NCI-H2227 (cell line): Measurements from ENCODE around the gene THAP10.
"Not testable (repeated sequence)": the region's sequence is repeated elsewhere in the genome, so short reads cannot be mapped to it uniquely, and the experiment has no call there.

Experiments used
- DNase-seq: peaks from one replicate; lab custom pipeline; 2025; ENCODE audit not compliant: unreplicated experiment; lab: John Stamatoyannopoulos, UW

Gene THAP10

DNA sequence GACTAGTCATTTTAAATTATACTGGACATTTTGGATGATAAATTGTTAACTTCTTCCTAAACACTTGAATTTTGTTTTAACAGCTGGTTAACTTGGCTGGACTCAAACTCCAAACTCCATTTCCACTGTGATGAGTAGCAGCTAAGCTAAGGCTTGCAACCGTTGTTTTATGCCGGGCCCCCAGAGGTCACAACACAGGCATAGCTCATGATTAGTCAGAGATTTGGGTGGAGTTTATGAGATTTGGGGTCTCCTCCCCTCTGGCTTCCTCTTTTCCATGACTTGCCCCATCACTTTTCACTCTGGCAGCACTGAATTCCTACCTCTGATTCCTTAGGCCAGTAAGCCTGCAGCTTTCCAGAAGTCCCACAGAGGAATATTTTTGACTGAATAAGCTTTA, 12.8 kb downstream of the THAP10 start:
- no peak for DNase-seq

DNA sequence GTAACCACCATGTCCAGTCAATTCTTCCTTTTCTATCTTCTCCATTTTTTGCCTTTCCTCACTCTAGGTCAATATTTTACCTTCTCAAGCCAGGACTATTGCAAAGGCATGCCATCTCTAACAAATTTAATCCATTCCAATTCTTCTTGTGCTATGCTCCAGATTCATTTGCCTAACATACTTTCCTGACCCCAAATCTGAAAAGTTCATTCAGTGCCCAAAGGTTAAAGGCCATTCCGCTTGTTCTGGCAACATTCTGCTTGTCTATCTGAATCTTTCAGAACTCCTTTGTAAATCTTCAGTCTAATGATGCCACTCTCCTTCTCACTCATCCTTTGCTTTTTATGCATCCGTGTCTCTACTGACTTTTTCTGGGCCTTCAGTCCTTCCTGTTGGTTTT, 15.6 kb downstream of the THAP10 start:
- DNase-seq: no peak

DNA sequence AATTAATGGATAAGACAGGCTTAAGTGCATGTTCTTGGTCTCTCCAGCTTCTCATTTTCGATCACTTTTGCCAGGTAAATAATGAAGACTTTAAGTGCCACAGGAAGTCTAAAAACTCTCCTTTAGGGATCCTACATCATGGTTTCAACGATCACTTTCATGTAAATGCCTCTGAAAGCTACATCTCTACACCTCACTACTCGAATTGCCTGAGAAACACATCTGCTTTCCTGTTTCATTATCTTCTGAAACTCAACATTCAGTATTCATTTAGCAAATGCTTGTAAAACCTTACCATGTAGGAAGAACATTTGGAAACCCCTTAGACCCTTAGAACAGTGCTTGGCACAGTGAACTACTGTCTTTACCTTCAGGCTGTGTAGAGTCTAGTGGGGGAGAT, 16.2 kb downstream of the THAP10 start:
- no peak for DNase-seq

DNA sequence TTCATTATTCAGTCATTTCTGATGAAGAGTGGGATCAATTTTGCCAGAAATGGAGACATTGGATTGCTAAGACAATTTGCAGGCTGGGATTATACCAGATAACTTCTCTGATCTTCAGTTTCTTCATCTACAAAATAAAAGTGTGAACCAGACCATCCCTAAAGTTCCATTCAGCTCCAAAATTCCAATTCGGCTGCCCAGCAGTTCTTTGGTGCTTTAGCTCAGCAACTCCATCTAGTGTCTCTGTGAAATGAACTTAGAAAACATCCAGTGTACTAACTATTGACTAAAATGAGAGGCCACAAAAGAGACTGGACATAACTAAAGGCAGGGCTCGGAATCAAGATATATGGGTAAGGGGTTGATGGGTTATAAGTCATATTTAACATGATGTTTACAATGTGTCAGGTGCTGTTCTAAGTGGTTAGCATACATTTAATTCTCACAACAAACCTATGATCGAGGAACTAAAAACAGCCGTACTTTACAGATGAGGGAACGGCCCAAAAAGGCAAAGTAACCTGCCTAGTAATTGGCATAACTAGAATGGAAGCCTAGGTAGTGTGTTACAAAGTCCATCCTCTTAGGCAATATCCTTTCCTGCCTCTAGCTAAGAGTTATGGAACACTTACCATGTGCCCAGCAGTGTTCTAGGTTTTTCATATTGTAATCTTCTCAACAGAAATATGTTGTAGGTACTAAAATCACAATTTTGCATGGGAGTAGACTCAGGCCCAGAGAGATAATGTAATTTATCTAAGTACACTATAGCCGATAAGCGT, 17.0 kb downstream of the THAP10 start:
- no peak for DNase-seq

DNA sequence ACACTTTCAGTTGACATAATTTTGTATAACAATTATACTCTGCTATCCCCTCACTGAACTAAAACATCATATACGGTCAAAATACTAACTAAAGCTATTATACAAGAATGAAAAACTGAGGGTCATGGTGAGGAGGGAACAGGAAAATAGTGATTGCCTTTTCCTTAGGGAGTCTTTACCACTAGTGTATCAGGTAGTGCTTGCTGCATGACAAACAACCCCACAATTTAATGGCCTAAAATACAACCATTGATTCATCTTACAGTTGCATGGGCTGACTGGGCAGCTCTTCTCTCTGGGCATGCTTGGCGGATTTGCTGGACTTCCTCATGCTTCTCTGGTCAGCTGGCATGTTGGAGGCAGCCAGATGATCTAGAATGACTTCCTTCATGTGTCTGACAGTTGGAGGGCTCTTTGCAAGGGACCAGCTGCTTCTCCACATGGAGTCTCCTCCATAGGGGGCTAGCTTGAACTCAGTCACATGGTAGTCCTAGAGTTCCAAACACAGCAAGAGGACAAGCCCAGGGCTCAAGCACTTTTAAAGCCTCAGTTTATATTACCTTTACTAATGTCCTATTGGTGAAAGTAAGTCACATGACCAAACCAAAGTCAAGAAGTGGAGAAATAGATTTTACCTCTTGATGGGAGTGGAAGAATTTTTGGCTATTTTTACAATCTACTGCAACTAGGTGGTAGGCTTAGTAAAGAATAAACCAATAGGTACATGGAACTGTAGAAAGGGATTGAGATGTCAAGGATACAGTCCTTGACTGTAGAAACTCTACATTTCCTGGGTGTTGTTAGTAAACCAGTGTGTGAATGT, 18.8 kb downstream of the THAP10 start:
- no peak for DNase-seq

DNA sequence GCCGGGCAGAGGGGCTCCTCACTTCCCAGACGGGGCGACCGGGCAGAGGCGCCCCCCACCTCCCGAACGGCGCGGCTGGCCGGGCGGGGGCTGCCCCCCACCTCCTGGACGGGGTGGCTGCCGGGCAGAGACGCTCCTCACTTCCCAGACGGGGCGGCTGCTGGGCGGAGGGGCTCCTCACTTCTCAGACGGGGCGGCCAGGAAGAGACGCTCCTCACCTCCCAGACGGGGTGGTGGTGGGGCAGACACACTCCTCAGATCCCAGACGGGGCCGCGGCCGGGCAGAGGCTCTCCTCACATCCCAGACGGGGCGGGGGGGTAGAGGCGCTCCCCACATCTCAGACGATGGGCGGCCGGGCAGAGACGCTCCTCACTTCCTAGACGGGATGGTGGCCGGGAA, 20.7 kb downstream of the THAP10 start:
- DNase-seq: not testable (repeated sequence)

DNA sequence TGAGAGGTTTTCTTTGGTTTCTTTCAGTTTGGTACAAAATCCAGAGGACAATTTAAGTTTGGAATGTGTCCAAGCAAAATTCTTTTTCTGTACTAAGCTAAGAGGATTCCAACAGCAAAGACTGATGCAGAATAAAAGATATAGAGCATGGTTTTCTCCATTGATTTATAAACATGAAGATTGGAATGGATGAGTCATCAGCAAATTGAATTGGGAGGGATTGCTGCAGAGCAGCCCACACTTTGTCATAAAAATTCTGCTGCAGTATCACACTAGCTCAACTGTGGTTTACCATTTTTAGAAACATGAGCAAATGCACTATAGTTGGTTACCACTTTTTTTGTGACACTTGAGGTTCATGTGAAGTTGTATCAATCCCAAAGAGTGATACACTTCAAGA, 22.2 kb downstream of the THAP10 start:
- no peak for DNase-seq

DNA sequence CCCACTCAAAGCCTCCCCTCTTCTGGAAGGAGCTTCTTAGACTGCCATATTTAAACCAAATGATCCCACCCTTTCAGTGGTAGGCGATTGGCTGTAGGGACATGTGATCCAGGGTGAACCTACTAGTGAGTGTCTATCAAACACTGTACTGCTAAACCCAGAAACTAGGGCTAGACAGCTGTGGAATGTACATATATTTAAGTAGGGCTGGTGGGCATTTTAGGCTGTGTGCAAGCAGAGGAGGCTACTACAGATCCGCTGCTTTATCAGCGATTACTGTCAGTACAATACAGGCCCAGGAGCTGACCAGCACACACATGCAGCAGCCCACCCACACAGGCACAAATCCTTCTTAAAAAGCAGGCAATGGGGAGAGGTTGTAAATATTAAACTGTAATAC, 22.9 kb downstream of the THAP10 start:
- DNase-seq: no peak

DNA sequence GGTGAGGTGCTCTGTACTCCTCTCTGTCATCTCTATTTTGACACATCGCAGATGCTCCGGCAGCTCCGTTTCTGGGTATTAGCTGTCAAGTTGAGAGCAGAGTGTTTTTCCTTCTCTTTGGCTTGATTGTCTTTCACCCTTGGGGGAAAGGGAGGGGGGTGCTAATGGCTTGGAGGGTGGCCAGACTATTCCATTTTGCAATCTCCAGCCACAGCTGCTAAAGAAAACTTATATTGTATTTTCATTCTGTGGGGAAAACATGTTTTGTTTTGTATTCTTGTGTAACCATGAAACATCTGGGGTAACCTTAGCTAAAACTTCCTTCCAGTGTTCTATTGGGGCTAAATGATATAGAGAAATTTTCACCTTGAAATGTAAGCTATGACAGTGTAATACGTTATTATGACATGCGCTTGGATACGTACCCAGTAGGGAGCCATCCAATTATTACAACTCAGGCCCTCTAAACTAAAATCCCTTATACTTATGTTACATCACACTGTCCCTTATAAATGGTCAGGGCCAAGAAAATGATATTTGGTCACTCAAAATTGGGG, 24.2 kb downstream of the THAP10 start:
- DNase-seq: no peak

DNA sequence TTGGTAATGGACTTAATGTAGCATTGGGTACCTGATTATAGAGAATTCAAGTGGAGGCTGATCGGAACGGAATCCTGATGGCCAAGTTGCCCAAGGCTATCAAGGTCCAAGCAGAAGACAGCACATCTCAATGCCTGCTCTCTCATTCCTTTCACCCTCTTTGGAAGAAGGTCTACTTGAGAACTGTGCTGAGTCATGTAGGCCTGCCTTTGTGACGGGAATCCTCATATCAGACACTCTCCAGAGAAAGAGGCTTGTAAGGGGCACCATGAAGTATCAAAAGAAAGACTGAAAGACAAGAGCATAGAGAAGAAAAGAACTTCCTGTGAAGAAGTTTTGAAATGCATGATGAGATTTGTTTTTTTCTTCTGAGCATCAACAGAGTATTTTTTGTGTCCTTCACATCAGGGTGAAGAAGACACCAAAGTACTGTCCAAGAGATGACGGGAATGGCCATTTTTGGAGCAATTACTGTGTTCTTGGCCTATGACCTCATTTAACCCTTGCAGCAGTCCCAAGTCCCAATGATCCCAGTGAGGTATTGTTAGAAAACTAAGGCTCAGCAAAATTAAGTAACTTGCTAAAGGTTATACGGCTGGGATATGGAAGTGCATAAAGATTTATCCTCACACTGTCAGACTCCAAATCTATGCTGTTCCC, 25.1 kb downstream of the THAP10 start:
- DNase-seq: no peak

DNA sequence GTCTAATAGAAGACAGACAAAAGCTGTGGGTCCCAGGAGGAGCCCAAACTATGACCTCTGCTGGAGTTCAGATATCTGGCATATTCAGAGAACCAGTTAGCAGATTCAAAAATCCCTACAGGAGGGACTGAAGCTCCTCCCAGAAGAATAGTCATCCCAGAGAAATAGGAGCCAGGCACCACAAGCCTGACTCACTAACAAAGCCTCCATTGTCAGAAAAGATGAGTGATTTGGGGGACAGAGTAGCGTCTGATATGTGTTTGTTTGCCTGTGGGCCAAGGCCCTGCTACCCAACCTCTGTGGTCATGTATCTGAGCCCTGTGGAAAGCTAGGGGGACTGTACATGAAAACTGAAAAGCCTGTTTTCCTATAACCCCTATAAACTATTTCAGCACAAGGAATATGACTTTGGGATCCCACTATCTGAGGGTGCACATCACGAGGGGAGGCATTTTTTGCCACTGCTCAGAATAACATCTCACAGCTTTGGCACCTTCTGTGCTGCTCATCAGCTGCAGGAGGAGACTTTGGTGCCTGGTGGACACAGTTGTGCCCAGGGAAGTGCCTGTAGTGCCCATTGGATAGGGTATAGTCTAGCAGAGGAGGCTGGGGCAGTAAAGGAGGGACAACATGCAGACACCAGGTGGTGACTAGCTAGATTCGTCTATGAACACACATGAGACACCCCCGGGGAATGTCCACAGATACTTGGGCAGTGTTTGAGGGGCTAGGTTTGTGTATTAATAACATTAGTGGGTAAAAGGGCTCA, 28.6 kb downstream of the THAP10 start:
- DNase-seq: no peak

DNA sequence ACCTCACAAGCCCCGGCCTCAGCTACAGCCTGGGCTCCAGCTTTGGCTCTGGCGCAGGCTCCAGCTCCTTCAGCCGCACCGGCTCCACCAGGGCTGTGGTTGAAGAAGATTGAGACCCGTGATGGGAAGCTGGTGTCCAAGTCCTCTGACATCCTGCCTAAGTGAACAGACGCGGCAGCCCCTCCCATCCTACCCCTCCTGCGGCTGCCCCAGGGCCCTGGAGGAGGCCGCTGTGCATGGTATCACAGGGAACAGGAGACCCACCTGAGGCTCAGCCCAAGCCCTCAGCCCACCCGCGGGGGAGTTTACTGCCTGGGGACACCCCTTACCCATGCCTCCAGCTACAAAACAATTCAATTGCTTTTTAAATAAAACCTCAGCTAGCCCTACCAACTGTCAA, 32.2 kb downstream of the THAP10 start:
- DNase-seq: no peak

DNA sequence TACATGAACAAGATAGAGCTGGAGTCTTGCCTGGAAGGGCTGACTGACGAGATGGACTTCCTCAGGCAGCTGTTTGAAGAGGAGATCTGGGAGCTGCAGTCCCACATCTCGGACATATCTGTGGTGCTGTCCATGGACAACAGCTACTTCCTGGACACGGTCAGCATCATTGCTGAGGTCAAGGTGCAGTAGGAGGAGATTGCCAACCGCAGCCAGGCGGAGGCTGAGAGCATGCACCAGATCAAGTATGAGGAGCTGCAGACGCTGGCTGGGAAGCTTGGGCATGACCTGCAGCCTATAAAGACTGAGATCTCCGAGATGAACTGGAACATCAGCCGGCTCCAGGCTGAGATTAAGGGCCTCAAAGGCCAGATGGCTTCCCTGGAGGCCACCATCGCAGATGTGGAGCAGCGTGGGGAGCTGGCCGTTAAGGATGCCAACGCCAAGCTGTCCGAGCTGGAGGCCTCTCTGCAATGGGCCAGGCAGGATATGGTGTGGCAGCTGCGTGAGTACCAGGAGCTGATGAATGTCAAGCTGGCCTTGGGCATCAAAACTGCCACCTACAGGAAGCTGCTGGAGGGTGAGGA, 32.8 kb downstream of the THAP10 start:
- DNase-seq: no peak

DNA sequence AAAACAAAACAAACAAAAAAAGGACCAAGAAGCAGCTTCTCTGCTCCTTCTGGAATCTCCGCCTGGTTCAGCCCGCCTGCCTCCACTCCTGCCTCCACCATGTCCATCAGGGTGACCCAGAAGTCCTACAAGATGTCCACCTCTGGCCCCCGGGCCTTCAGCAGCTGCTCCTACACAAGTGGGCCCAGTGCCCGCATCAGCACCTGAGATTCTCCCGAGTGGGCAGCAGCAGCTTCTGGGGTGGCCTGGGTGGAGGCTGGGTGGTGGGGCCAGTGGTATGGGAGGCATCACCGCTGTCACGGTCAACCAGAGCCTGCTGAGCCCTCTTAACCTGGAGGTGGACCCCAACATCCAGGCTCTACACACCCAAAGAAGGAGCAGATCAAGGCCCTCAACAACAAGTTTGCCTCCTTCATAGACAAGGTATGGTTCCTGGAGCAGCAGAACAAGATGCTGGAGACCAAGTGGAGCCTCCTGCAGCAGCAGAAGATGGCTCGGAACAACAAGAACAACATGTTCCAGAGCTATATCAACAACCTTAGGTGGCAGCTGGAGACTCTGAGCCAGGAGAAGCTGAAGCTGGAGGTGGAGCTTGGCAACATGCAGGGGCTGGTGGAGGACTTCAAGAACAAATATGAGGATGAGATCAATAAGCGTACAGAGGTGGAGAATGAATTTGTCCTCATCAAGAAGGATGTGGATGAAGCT, 33.5 kb downstream of the THAP10 start:
- DNase-seq: not testable (repeated sequence)

DNA sequence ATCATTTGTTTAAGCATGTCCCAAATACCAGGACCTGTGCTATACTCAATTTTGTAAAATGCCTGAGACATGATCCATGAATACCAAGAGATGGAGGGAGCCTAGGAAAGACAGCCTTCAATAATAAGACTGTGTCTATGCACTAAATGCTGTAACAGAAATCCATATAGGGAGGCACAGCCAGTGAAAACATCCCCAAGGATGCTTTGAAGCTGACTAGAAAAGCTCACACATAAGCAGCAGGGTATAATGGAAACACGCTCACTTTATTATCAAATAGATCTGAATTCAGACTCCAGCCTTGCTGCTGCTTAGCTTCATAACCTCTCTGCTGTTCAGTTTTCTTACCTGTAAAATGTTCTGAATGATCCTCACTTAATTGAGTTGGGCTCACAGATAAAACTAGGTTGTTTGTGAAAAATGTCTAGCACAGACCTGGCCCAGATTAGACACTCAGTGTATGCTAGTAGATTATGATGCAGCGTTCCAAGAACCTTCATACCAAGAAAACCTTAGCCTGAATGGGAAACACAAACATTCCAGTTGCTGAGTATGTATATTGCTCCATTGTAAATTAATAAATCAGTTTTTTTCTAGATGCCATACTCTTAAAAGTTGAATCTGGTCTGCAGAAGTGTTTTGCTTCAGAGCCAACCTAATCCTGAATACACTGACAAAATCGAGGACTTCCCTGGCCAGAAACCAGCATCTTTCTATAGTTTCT, 34.5 kb downstream of the THAP10 start:
- DNase-seq: no peak

DNA sequence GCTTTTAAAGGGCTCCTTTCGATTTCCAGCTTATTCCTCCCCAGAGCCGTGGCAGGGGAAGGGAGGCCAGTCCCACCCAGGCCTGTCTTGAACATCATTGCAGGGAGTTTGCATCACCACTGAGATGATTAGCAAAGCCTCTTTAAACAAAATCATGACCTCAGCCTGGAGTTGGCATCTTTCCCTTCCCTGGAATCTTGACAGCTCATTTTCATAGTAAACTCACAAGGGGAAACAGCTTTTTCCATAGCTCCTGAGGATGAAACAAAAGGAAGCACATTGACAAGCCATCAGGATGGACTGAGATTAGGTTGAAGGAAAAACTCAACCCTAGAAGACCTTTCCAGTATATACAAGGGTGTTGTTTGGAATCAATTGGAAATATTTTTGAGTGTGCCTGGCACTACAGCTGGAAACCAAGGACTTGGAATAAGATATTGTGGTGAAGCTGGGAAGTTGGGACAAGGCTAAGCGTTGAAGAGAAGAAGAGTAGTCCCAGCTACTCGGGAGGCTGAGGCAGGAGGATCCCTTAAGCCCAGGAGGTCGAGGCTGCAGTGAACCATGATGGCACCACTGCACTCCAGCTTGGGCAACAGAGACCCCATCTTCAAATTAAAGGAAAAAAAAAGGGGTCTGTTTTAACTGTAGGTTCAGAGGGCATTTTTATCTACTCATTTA, 35.2 kb downstream of the THAP10 start:
- DNase-seq: no peak

DNA sequence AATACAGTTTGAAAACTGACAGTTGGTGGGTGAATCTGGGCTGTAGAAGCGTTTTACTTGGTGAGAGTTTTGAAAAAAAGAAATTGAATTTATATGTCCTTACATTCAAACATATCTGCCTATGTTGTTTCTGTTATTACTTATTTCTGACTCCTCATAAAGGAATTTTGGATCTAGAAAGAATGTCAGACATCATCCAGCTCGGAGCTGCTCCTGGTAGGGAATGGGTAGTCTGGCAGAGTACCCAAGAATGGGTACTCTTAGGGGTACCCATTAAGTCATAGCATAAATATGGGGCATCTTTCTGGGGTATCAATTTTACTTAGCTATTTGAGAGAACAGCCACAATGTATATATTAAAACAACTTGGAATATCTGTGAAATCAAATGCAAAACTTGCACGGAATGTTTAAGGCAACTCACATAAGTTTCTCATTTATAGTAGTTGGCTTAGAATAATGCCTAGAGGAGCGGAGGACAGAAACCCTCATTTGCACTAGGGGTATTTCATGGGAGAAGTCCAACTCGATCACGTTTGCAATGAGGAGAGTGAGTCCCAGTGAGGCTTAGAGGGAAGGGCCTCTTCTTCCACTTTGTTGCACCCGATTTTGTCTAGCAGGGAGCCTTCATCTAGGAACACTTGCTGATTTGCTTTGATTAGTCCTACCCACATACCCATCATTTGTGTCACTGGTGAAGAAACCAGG, 35.9 kb downstream of the THAP10 start:
- no peak for DNase-seq

DNA sequence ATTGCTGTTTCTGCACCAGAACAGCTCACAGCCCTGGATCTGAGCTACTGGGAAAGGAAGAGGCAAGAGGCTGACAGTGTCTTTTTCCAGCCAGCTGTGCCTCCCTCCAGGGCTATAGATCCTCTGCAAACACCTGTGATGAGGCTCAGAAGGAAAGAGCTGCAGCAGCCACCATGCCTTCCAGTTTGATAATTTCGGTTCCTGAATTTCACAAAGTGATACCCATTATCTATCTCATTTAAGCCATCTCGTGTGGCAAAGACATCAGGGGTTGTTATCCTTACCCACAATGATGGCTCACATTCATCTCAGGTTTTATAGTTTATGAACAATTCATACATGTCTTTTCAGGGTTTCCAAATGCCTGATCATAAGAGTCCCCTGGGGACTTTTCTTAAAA, 36.5 kb downstream of the THAP10 start:
- no peak for DNase-seq
